ENCODE results near the gene TMEM132D.
"Not testable (repeated sequence)": the region's sequence is repeated elsewhere in the genome, so short reads cannot be mapped to it uniquely, and the experiment has no call there.

Gene TMEM132D

DNA sequence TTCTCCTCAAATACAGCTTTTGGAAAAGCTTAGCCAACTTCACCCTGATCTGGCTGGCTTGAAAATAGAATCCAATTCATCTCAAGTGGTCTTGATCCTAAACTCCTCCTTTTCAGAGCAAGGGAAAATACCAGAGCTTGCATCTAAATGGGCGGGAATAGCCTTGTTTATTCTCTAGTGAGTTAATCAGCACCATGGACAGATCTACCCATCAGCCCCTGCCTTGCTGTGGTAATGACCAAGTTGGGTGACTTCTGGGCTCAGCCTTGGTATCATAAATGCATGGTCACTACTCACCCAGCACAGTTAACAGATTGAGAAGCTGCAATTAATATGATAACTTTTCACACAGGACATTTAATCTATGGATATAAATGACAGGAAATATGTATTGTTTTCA lies 853.9 kb downstream of the TMEM132D start:
- DNase-seq = no peak

DNA sequence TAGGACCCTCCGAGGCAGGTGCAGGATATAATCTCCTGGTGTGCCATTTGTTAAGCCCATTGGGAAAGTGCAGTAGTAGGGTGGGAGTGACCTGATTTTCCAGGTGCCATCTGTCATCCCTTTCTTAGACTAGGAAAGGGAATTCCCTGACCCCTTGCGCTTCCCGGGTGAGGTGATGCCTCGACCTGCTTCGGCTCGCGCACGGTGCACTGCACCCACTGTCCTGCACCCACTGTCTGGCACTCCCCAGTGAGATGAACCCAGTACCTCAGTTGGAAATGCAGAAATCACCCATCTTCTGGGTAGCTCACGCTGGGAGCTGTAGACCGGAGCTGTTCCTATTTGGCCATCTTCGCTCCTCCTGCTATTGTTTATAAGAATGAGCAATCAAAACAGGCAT lies 860.5 kb downstream of the TMEM132D start:
- DNase-seq = not testable (repeated sequence)

DNA sequence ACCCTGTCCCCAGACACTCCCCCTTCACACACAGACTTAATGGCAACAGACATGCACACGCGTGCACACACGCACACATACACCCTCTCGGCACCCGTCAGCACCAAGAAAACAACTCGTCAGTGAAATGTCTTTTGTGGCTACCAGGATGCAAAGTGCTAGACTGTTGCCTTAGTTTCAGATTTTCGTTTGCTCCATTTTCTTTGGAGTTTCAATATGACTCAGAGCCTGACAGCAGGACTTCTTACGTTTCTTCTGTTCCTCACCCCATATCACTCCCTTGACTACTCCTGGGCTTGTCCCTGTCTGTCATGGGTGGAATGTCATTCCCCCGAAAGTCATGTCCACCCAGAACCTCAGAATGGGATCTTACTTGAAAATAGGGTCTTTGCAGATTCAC lies 867.7 kb downstream of the TMEM132D start:
- no peak for DNase-seq

DNA sequence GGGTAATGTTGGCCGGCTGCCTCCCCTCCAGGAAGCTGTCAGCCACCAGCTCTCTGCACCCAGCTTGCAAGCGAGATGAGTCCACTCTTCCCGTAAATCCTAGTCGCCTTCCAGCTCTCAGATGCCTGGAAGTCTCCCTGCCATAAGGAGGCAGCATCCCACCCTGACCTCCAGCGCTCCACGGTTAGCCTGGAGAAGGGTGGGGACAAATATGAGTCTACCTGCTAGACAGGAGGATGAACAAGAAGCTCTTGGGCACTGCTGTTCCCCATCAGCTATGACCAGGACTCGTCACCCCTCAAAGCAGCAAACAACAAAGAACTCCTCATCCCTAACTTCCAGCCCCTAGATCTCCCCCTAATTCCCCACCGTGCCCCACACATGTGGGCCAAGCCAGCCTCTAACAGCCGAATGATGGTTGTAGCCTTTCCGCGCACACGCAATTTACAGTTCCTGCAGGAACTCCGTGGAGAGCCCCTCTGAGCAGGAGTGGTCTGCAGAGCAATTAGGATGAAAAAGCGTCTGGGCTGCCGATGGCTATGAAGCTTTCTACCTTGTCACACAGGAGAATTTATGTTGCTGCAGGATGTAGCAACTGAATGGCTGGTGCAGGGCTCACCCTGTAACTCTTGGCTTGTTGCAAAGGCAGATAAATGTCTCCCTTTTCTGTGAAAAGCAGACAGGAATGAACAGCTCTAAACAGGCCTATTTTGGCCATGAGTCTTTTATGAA lies 869.1 kb downstream of the TMEM132D start:
- no peak for DNase-seq

DNA sequence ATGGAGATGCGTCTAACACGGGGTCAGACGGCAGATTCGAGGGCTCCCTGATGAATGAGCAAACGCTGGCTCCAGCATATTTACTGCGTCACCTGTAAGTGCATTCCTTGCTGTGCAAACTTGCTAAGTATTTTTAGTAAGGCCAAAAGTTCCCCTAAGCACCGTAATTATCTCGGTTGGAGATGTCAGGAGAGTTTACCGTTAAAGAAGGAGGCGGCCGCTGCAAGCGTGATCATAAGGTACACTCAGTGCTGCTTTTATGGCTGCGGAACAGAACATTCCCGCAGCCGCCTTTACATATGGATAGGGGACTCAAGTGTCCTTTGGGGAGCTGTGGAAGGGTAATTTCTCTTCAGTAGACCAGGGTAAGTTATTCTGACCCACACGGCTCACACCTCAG lies 875.0 kb downstream of the TMEM132D start:
- DNase-seq = no peak

DNA sequence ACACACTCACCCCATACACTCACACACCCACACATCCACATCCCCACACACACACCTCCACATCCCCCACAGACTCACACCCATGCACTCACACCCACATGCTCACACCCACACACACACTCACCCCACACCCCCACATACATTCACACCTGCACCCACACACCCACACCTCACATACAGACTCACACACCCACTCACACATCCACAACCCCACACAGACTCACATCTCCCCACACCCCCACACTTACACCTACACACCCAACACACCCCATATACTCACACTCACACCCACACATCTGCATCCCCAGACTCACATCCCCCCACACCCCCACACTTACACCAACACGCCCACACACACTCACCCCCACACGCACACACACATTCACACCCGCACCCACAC lies 878.8 kb downstream of the TMEM132D start:
- DNase-seq = no peak
